PC-3 (cell line): ENCODE results near the gene RCAN2. TPM values are rescaled to one million over a fixed set of nuclear protein-coding genes. Genes with fewer than 3 reads are reported as not detected.

Experiments
- ATAC-seq: fragments of 200-7000 bp; cut with Tn5 transposase; 2 replicates; pipeline ENCODE4 v1.9.1; 2020; ENCODE audit warnings: mild to moderate bottlenecking, moderate library complexity
- BruUV-seq: library from RNA; stranded (reverse); fragments of 400-500 nt; replicated peaks from 2 replicates; lab custom pipeline; 2021; lab: Mats Ljungman, UMichigan
- CTCF ChIA-PET: fragments of 300-600 bp; sonication (Branson Sonifier 250); formaldehyde crosslinking; loops from one replicate; lab custom pipeline; 2022; ENCODE audit warnings: antibody characterized with exemption; lab: Charles Lee
- POLR2A ChIA-PET: fragments of 300-600 bp; sonication (Branson Sonifier 250); formaldehyde crosslinking; loops from one replicate; lab custom pipeline; 2022; ENCODE audit warnings: antibody characterized with exemption; ENCODE audit not compliant: unreplicated experiment; lab: Charles Lee
- DNase-seq: peaks from one replicate; pipeline ENCODE4 v3.0.0-alpha.2; 2015
- H2AFZ ChIP-seq: fragments of 300-600 bp; sonication (generic); 2 replicates; pipeline ENCODE4 v1.6.0; 2016; ENCODE audit warnings: antibody characterized with exemption, low read length
- H3F3A ChIP-seq: fragments of 300-600 bp; sonication (generic); one replicate; pipeline ENCODE4 v1.6.0; 2017; ENCODE audit warnings: antibody characterized with exemption, low read length, control low read depth, mild to moderate bottlenecking; ENCODE audit not compliant: unreplicated experiment
- H3K27ac ChIP-seq: fragments of 300-600 bp; sonication (generic); 2 replicates; pipeline ENCODE4 v1.5.1; 2016; ENCODE audit warnings: mild to moderate bottlenecking, low read length
- H3K27me3 ChIP-seq: fragments of 300-600 bp; sonication (generic); 2 replicates; pipeline ENCODE4 v1.6.1; 2016; ENCODE audit warnings: low read length, mixed read lengths
- H3K36me3 ChIP-seq: fragments of 300-600 bp; sonication (generic); 2 replicates; pipeline ENCODE4 v1.6.1; 2016; ENCODE audit warnings: low read depth, mixed run types, low read length, mixed read lengths
- H3K4me1 ChIP-seq: fragments of 300-600 bp; sonication (generic); 2 replicates; pipeline ENCODE4 v1.5.1; 2016; ENCODE audit warnings: low read length; ENCODE audit not compliant: insufficient read depth
- H3K4me2 ChIP-seq: fragments of 300-600 bp; sonication (generic); 2 replicates; pipeline ENCODE4 v1.6.0; 2016; ENCODE audit warnings: low read length
- H3K4me3 ChIP-seq: fragments of 300-600 bp; sonication (generic); 2 replicates; pipeline ENCODE4 v1.5.1; 2016; ENCODE audit warnings: mild to moderate bottlenecking, low read length, mixed read lengths
- H3K79me2 ChIP-seq: fragments of 300-600 bp; sonication (generic); 2 replicates; pipeline ENCODE4 v1.6.1; 2017; ENCODE audit warnings: low read length, mixed read lengths
- H3K9ac ChIP-seq: fragments of 300-600 bp; sonication (generic); 2 replicates; pipeline ENCODE4 v1.6.0; 2016; ENCODE audit warnings: mild to moderate bottlenecking, low read length
- H3K9me2 ChIP-seq: fragments of 300-600 bp; sonication (generic); replicated peaks from 2 replicates; pipeline ENCODE4 v1.6.1; 2016; ENCODE audit warnings: mixed run types, low read length, mixed read lengths
- H3K9me3 ChIP-seq: fragments of 300-600 bp; sonication (generic); 2 replicates; pipeline ENCODE4 v1.6.1; 2016; ENCODE audit warnings: low read length, mixed read lengths
- H4K20me1 ChIP-seq: fragments of 300-600 bp; sonication (generic); 2 replicates; pipeline ENCODE4 v1.6.1; 2016; ENCODE audit warnings: low read length, mixed read lengths
- EZH2 ChIP-seq: fragments of 300-600 bp; sonication (generic); IDR thresholded peaks from one replicate; pipeline ENCODE4 v1.6.1; 2017; ENCODE audit warnings: antibody characterized with exemption, mild to moderate bottlenecking, low read length; ENCODE audit not compliant: unreplicated experiment
- EZH2phosphoT487 ChIP-seq: fragments of 300-600 bp; sonication (generic); IDR thresholded peaks from 2 replicates; pipeline ENCODE4 v1.6.1; 2018; ENCODE audit warnings: mild to moderate bottlenecking, antibody characterized with exemption, low read length, borderline replicate concordance
- intact Hi-C: fragments of 100-400 bp; cut with micrococcal nuclease; formaldehyde crosslinking; loops from 2 replicates; pipeline ENCODE4 v1.9.0; 2023
- total RNA-seq: library from RNA; depleted of rRNA; stranded (reverse); fragments of >200 nt; gene quantifications from 2 replicates; pipeline ENCODE4 v1.2.3, GENCODE V29; 2014
- TF ChIP-seq, protein P1 (sequence below): fragments of 300-600 bp; sonication (generic); conservative IDR thresholded peaks from 2 replicates; pipeline ENCODE4 v1.5.1; 2017; ENCODE audit warnings: antibody characterized with exemption, low read depth, mild to moderate bottlenecking, low read length

RCAN2 gene
- total RNA-seq, 1 experiment from 2014 or later: not detected

DNA sequence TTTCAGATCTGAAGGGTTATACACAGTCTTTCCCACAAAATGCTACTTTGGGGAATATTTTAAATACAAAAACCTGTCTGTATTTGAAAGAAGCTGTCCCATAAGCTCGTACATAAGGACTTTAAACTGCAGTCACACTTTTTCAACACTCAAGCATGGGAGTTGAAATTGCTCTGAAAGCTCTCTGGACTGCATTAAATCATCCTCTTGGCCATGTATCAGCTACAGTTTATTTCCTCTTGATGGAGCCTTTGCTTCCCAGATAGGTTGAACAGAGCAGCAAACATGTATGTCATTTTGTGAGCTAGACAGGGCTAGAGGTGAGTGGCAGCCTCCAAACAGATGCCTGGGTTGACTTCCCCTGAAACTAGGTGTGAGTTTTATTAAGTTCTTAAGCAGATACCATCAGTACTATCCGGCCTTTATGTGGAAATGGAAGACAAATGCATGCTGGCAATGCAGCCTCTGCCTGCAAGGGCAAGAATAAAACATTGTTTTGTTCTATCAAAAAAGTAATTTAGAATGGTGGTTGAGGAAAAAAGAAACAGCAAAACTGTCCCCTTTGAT, 214.6 kb downstream of the RCAN2 start:
- Histone ChIP-seq H3K79me2 (no peaks in the 10 kb centered on the region), H3K4me3 (no peak overlapping the region)
- BruUV-seq: no TSS peak

GRCh38 chr6:46274502-46274901, 216.7 kb downstream of the RCAN2 start:
- ATAC-seq: no peak

More for the DNA sequence above, 214.6 kb downstream of the RCAN2 start:
- no peak overlapping the region for H3K4me2 ChIP-seq
- H3K27ac ChIP-seq: no peak overlapping the region
- H3K27me3 ChIP-seq: peaks cover 38% of the 10 kb centered on the region
- intact Hi-C loops: no loop called here
- H4K20me1 ChIP-seq: no peaks in the 10 kb centered on the region
- no peaks in the 10 kb centered on the region for H3K4me1 ChIP-seq
- ChIA-PET POLR2A (no interaction called here), CTCF (no interaction called here)
- no peaks in the 10 kb centered on the region for H3K9me2 ChIP-seq
- ATAC-seq (no peak), DNase-seq (no peak)
- TF ChIP-seq, protein P1, sequence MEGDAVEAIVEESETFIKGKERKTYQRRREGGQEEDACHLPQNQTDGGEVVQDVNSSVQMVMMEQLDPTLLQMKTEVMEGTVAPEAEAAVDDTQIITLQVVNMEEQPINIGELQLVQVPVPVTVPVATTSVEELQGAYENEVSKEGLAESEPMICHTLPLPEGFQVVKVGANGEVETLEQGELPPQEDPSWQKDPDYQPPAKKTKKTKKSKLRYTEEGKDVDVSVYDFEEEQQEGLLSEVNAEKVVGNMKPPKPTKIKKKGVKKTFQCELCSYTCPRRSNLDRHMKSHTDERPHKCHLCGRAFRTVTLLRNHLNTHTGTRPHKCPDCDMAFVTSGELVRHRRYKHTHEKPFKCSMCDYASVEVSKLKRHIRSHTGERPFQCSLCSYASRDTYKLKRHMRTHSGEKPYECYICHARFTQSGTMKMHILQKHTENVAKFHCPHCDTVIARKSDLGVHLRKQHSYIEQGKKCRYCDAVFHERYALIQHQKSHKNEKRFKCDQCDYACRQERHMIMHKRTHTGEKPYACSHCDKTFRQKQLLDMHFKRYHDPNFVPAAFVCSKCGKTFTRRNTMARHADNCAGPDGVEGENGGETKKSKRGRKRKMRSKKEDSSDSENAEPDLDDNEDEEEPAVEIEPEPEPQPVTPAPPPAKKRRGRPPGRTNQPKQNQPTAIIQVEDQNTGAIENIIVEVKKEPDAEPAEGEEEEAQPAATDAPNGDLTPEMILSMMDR: no peak
- TF ChIP-seq EZH2phosphoT487: no peak
- TF ChIP-seq EZH2: no peak
- no peaks in the 10 kb centered on the region for H3K36me3 ChIP-seq
- no peaks in the 10 kb centered on the region for H3F3A ChIP-seq
- no peak overlapping the region for H2AFZ ChIP-seq
- H3K9me3 ChIP-seq: no peaks in the 10 kb centered on the region
- no peak overlapping the region for H3K9ac ChIP-seq

DNA sequence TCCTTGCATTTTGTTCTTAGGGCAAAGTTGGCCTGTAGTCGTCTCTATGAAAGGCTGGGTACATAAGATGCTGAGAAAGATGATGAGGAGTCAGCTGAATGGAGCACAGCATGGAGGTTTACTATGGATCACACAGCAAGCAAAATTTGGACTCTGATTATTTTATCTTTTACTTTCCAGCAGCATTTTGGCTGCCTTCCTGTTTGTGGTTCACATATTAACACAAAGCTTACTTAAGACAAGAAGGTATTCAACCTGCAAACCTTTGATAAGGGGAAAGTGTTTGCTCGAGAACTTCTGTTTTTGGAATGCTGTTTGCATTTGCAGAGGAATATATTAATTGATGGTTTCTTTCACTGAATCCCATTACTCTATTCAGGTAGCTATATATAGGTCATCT, 217.3 kb downstream of the RCAN2 start:
- no peaks in the 10 kb centered on the region for H3F3A ChIP-seq
- TF ChIP-seq, protein P1: no peak
- TF ChIP-seq EZH2phosphoT487 (no peak), EZH2 (no peak)

More at GRCh38 chr6:46274502-46274901, 216.7 kb downstream of the RCAN2 start:
- Histone ChIP-seq H3K9ac (no peak overlapping the region), H3K4me3 (no peak overlapping the region), H3K9me2 (no peaks in the 10 kb centered on the region), H3K79me2 (no peaks in the 10 kb centered on the region), H3K27me3 (peaks cover 35% of the 10 kb centered on the region), H3K9me3 (no peaks in the 10 kb centered on the region), H3K36me3 (no peaks in the 10 kb centered on the region), H3K4me1 (no peaks in the 10 kb centered on the region), H3K4me2 (no peak overlapping the region), H4K20me1 (no peaks in the 10 kb centered on the region), H2AFZ (no peak overlapping the region), H3F3A (no peaks in the 10 kb centered on the region), H3K27ac (no peak overlapping the region)
- intact Hi-C loops: no loop called here
- CTCF ChIA-PET: no interaction called here
- no peak for DNase-seq
- no TSS peak for BruUV-seq
- no peak for TF ChIP-seq EZH2
- TF ChIP-seq EZH2phosphoT487: no peak
- TF ChIP-seq, protein P1: no peak
- POLR2A ChIA-PET: no interaction called here

More for the DNA sequence above, 217.3 kb downstream of the RCAN2 start:
- ChIA-PET CTCF (no interaction called here), POLR2A (no interaction called here)
- Histone ChIP-seq H3K4me3 (no peak overlapping the region), H3K9me2 (no peaks in the 10 kb centered on the region), H3K79me2 (no peaks in the 10 kb centered on the region), H3K36me3 (no peaks in the 10 kb centered on the region), H3K9ac (no peak overlapping the region), H3K9me3 (no peaks in the 10 kb centered on the region), H2AFZ (no peak overlapping the region), H3K4me1 (no peaks in the 10 kb centered on the region), H3K27ac (no peak overlapping the region), H4K20me1 (no peaks in the 10 kb centered on the region), H3K27me3 (peaks cover 35% of the 10 kb centered on the region), H3K4me2 (no peak overlapping the region)
- ATAC-seq (no peak), DNase-seq (no peak)
- intact Hi-C loops: no loop called here
- BruUV-seq: no TSS peak
